HepG2 (cell line): Measurements from ENCODE around the gene HS3ST3B1. TPM values are rescaled to one million over a fixed set of nuclear protein-coding genes. Genes with fewer than 3 reads are reported as not detected.
A peak's percentile ranks its signal among the peaks of the same experiment; 100 is the strongest.

ENCODE experiments used
- ARID4A ChIP-seq: sonication (generic); formaldehyde crosslinking; IDR thresholded peaks from 2 replicates; pipeline ENCODE4 v1.5.0; 2020; ENCODE audit warnings: mild to moderate bottlenecking, missing genetic modification reagents, borderline replicate concordance
- BCL6 ChIP-seq: IDR thresholded peaks from 2 replicates; pipeline ENCODE4 v1.6.1; 2016; ENCODE audit warnings: missing genetic modification reagents, missing compliant biosample characterization
- CBX5 ChIP-seq: sonication (generic); formaldehyde crosslinking; IDR thresholded peaks from 2 replicates; pipeline ENCODE4 v1.4.0; 2020; ENCODE audit warnings: missing genetic modification reagents, borderline replicate concordance
- FOXA3 ChIP-seq: IDR thresholded peaks from 2 replicates; pipeline ENCODE4 v1.6.1; 2016; ENCODE audit warnings: missing genetic modification reagents, missing compliant biosample characterization
- GMEB2 ChIP-seq: IDR thresholded peaks from 2 replicates; pipeline ENCODE4 v1.6.1; 2016; ENCODE audit warnings: missing biosample characterization, missing genetic modification reagents, low read depth
- HMG20A ChIP-seq: IDR thresholded peaks from 2 replicates; pipeline ENCODE4 v1.6.1; 2016; ENCODE audit warnings: borderline replicate concordance
- ISL2 ChIP-seq: sonication (generic); formaldehyde crosslinking; IDR thresholded peaks from 2 replicates; pipeline ENCODE4 v1.5.0; 2020; ENCODE audit warnings: missing genetic modification reagents
- NFIC ChIP-seq: IDR thresholded peaks from 2 replicates; pipeline ENCODE4 v1.6.1; 2012; ENCODE audit warnings: mild to moderate bottlenecking, low read length, inconsistent platforms
- POGZ ChIP-seq: sonication (generic); formaldehyde crosslinking; IDR thresholded peaks from 2 replicates; pipeline ENCODE4 v1.4.0; 2020; ENCODE audit warnings: mild to moderate bottlenecking, missing genetic modification reagents
- SALL1 ChIP-seq: sonication (generic); formaldehyde crosslinking; IDR thresholded peaks from 2 replicates; pipeline ENCODE4 v1.8.0; 2022; ENCODE audit warnings: mild to moderate bottlenecking, missing genetic modification reagents
- WIZ ChIP-seq: sonication (generic); formaldehyde crosslinking; IDR thresholded peaks from 2 replicates; pipeline ENCODE4 v1.5.1; 2020; ENCODE audit warnings: mild to moderate bottlenecking, missing genetic modification reagents
- ZFP36L2 ChIP-seq: sonication (generic); formaldehyde crosslinking; IDR thresholded peaks from 2 replicates; pipeline ENCODE4 v1.4.0; 2020; ENCODE audit warnings: missing genetic modification reagents
- ZNF503 ChIP-seq: sonication (generic); formaldehyde crosslinking; IDR thresholded peaks from 2 replicates; pipeline ENCODE4 v1.4.0; 2020; ENCODE audit warnings: missing genetic modification reagents
- ZNF816 ChIP-seq: sonication (generic); formaldehyde crosslinking; IDR thresholded peaks from 2 replicates; pipeline ENCODE4 v1.8.0; 2022; ENCODE audit warnings: missing genetic modification reagents, mild to moderate bottlenecking, borderline replicate concordance
- ZSCAN30 ChIP-seq: sonication (generic); formaldehyde crosslinking; IDR thresholded peaks from 2 replicates; pipeline ENCODE4 v1.5.0; 2020; ENCODE audit warnings: mild to moderate bottlenecking, missing genetic modification reagents
- polyA plus RNA-seq, 8 experiments: library from polyadenylated mRNA; depleted of rRNA in 3 of 8; stranded (reverse) in 7 of 8; unstranded in 1 of 8; fragments of >200 nt; fragmentation: Illumina TruSeq in 4 of 8; extraction: Trizol in 4 of 8; gene quantifications; 2 replicates each; pipeline versions ENCODE4 v1.2.1 to v1.2.3, GENCODE V29; 2011 to 2016; ENCODE audit warnings: low read depth in 4 of 8, missing spikeins in 1 of 8, mixed read lengths in 1 of 8; ENCODE audit not compliant: insufficient read depth in 1 of 8
- total RNA-seq, 5 experiments: library from RNA; depleted of rRNA; stranded (reverse); fragments of >200 nt; fragmentation: Illumina TruSeq; extraction: Trizol; gene quantifications; 2 replicates each; pipeline ENCODE4 v1.2.3, GENCODE V29; 2016; ENCODE audit warnings: low read depth in 1 of 5
- TF ChIP-seq, protein P1 (sequence below): sonication (generic); formaldehyde crosslinking; conservative IDR thresholded peaks from 2 replicates; pipeline ENCODE4 v1.4.0; 2020; ENCODE audit warnings: mild to moderate bottlenecking, missing genetic modification reagents, moderate library complexity
- TF ChIP-seq, protein P2 (sequence below): IDR thresholded peaks from 2 replicates; pipeline ENCODE4 v1.6.1; 2018; ENCODE audit warnings: missing genetic modification reagents

Gene HS3ST3B1
- total and polyA plus RNA-seq, 2 of the 13 experiments (the other 11 are each of a cell fraction or from before 2014, with no cell fraction given): 15.7 to 39.5 TPM

GRCh38 chr17:14276535-14277250 lies 24.2 kb upstream of the HS3ST3B1 start (continued):
- TF ChIP-seq ARID4A (CRISPR knock-in tag) (no peak), ZNF503 (CRISPR knock-in tag) (peak; percentile 45; the same call in 1 of the 2 replicates), ZFP36L2 (CRISPR knock-in tag) (no peak), FOXA3 (CRISPR knock-in tag) (peak; percentile 87), CBX5 (CRISPR knock-in tag) (no peak), SALL1 (CRISPR knock-in tag) (peak; percentile 33; the same call in 1 of the 2 replicates), NFIC (peak; percentile 75; the same call in 1 of the 2 replicates), ISL2 (peak; percentile 34; the same call in 1 of the 2 replicates), GMEB2 (CRISPR knock-in tag) (no peak), HMG20A (CRISPR knock-in tag) (peak; percentile 70), WIZ (no peak), POGZ (CRISPR knock-in tag) (0 out of 2 replicates have a peak, but pooled peaks have one; percentile 5), ZNF816 (CRISPR knock-in tag) (0 out of 2 replicates have a peak, but pooled peaks have one; percentile 51), ZSCAN30 (no peak), BCL6 (CRISPR knock-in tag) (peak; percentile 95)
- TF ChIP-seq, protein P1, sequence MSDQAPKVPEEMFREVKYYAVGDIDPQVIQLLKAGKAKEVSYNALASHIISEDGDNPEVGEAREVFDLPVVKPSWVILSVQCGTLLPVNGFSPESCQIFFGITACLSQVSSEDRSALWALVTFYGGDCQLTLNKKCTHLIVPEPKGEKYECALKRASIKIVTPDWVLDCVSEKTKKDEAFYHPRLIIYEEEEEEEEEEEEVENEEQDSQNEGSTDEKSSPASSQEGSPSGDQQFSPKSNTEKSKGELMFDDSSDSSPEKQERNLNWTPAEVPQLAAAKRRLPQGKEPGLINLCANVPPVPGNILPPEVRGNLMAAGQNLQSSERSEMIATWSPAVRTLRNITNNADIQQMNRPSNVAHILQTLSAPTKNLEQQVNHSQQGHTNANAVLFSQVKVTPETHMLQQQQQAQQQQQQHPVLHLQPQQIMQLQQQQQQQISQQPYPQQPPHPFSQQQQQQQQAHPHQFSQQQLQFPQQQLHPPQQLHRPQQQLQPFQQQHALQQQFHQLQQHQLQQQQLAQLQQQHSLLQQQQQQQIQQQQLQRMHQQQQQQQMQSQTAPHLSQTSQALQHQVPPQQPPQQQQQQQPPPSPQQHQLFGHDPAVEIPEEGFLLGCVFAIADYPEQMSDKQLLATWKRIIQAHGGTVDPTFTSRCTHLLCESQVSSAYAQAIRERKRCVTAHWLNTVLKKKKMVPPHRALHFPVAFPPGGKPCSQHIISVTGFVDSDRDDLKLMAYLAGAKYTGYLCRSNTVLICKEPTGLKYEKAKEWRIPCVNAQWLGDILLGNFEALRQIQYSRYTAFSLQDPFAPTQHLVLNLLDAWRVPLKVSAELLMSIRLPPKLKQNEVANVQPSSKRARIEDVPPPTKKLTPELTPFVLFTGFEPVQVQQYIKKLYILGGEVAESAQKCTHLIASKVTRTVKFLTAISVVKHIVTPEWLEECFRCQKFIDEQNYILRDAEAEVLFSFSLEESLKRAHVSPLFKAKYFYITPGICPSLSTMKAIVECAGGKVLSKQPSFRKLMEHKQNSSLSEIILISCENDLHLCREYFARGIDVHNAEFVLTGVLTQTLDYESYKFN (CRISPR knock-in tag): peak; percentile 79
- TF ChIP-seq, protein P2, sequence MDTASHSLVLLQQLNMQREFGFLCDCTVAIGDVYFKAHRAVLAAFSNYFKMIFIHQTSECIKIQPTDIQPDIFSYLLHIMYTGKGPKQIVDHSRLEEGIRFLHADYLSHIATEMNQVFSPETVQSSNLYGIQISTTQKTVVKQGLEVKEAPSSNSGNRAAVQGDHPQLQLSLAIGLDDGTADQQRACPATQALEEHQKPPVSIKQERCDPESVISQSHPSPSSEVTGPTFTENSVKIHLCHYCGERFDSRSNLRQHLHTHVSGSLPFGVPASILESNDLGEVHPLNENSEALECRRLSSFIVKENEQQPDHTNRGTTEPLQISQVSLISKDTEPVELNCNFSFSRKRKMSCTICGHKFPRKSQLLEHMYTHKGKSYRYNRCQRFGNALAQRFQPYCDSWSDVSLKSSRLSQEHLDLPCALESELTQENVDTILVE (CRISPR knock-in tag): peak; percentile 38; the same call in 1 of the 2 replicates
